Spleen (tissue), 7 donors: ENCODE results near the gene ACBD6.

Experiments used
- POLR2A ChIP-seq, 3 donors: fragments of 450-650 bp; IDR thresholded peaks; one replicate each; pipeline ENCODE4 v1.5.1; 2017; ENCODE audit warnings: antibody characterized with exemption in 3 of 3, mild to moderate bottlenecking in 1 of 3
- POLR2AphosphoS5 ChIP-seq, 3 donors: sonication (generic); formaldehyde crosslinking; IDR thresholded peaks; one replicate each; pipeline ENCODE4 v1.5.1; 2017; ENCODE audit warnings: antibody characterized with exemption in 3 of 3
- TF ChIP-seq, protein P1 (sequence below), 11 experiments: fragments of 200-600 bp in 7 of 11; fragments of 450-650 bp in 4 of 11; sonication (generic) in 4 of 11; IDR thresholded peaks in 8 of 11; conservative IDR thresholded peaks in 3 of 11; 1 replicate in 7 of 11; 2 replicates in 4 of 11; pipeline versions ENCODE4 v1.4.0 to v1.8.0; 2016 to 2021; ENCODE audit warnings: antibody characterized with exemption in 11 of 11, inconsistent platforms in 4 of 11, mild to moderate bottlenecking in 1 of 11
- donor health status: DM: no; HTN: no; CAD: no; lungs with moderate emphysema.
- donor health status: DM: no; HTN: no; CAD: no.
- donor health status: DM: no; HTN: no; CAD: no.

DNA sequence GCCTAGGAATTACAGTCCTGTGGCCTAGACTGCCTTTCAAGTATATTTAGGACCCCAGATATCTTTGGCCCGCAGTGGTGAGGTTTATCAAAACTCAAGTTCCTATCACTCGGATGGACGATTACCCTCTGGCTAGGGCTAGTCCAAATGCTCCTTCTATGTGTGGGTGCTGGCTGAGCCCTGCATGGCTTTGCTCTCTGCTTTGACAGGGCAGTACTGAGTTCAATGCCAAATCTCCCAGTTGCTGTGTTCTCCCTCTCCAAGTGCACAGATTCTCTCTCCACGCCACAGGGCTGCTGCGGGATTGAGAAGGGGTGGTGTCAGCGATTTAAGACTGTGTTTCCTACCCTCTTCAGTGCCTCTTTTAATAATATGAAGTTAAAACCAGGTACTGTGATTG, 175.3 kb downstream of the ACBD6 start:
- TF ChIP-seq, protein P1, sequence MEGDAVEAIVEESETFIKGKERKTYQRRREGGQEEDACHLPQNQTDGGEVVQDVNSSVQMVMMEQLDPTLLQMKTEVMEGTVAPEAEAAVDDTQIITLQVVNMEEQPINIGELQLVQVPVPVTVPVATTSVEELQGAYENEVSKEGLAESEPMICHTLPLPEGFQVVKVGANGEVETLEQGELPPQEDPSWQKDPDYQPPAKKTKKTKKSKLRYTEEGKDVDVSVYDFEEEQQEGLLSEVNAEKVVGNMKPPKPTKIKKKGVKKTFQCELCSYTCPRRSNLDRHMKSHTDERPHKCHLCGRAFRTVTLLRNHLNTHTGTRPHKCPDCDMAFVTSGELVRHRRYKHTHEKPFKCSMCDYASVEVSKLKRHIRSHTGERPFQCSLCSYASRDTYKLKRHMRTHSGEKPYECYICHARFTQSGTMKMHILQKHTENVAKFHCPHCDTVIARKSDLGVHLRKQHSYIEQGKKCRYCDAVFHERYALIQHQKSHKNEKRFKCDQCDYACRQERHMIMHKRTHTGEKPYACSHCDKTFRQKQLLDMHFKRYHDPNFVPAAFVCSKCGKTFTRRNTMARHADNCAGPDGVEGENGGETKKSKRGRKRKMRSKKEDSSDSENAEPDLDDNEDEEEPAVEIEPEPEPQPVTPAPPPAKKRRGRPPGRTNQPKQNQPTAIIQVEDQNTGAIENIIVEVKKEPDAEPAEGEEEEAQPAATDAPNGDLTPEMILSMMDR (IDR thresholded peaks at IDR 0.05 in 8 of 11, conservative IDR thresholded peaks at IDR 0.05 in 3 of 11), result no peak
- TF ChIP-seq POLR2AphosphoS5 (IDR thresholded peaks at IDR 0.05) (no peak), POLR2A (IDR thresholded peaks at IDR 0.05) (no peak)
